Forelimb muscle (tissue), 1 donor: ENCODE measurements around the gene ZNF618. TPM values are rescaled to one million over a fixed set of nuclear protein-coding genes. Genes with fewer than 3 reads are reported as not detected.

Experiments used
- DNase-seq: peaks from one replicate; pipeline ENCODE4 v3.0.0-alpha.2; 2013; ENCODE audit warnings: low read depth
- polyA plus RNA-seq: library from polyadenylated mRNA; unstranded; fragments of 120-200 nt; gene quantifications from one replicate; pipeline ENCODE4 v1.2.1, GENCODE V29; 2013; ENCODE audit not compliant: insufficient read length

Gene ZNF618, protein sequence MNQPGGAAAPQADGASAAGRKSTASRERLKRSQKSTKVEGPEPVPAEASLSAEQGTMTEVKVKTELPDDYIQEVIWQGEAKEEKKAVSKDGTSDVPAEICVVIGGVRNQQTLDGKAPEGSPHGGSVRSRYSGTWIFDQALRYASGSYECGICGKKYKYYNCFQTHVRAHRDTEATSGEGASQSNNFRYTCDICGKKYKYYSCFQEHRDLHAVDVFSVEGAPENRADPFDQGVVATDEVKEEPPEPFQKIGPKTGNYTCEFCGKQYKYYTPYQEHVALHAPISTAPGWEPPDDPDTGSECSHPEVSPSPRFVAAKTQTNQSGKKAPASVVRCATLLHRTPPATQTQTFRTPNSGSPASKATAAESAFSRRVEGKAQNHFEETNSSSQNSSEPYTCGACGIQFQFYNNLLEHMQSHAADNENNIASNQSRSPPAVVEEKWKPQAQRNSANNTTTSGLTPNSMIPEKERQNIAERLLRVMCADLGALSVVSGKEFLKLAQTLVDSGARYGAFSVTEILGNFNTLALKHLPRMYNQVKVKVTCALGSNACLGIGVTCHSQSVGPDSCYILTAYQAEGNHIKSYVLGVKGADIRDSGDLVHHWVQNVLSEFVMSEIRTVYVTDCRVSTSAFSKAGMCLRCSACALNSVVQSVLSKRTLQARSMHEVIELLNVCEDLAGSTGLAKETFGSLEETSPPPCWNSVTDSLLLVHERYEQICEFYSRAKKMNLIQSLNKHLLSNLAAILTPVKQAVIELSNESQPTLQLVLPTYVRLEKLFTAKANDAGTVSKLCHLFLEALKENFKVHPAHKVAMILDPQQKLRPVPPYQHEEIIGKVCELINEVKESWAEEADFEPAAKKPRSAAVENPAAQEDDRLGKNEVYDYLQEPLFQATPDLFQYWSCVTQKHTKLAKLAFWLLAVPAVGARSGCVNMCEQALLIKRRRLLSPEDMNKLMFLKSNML
- 13.2 TPM for polyA plus RNA-seq

DNA sequence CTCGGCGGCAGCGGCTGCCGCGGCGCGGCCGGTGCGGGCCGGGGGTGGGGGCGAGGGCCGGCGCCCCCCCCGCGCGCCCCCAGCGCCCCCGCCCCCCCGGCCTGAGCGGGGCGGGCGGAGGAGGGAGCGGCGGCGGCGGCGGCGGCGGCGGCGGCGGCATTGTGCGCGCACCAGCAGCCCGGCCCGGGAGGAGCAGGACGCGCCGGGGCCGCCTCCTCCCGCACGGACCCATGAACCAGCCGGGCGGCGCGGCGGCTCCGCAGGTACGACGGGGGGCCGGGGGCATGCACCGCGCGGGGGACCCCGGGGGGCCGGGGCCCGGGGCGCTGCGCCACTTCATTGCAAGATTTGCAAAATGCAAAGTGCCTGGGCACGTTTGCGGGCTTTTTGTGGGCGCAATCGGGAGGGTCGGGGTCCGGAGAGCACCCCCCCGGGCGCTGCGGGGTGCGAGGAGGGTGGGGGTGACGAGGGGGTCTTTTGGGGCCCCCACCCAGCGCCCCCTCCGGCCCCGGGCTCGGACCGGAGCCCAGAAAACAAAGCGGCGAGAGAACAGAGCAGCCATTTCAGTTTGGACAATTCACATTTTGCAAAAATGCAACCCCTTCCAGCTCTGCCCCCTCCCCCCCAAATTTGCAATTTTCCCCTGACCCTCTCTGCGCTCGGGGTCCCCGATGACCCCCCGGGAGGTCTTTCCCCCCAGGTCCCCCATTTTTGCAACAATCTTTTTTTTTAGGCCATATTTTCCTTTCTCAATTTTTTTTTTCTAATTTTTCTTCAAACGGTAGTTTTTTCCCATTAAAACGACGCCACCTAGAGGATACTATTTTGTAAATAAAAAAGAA, at the start of gene ZNF618:
ZNF618 (plus strand) TSS at position 159 of the 842 bp plus-strand sequence; CDS start at position 231, 72 bp downstream.
- no peak for DNase-seq

DNA sequence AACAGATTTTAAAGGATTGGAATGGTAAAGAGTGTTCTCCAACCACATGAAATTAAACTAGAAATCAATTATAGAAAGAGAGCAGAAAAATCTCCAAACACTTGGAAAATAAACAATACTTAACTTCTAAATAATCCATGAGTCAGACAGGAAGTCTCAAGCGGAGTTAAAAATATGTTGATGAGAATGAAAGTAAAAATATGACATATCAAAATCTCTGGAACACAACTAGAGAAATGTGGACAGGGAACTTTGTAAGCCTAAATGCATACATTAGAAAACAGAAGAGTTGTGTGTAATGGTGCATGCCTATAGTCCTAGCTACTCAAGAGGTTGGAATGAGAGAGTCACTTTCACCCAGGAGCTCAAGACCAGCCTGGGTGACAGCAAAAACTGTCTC, 47.9 kb upstream of the ZNF618 start:
- DNase-seq, result no peak

DNA sequence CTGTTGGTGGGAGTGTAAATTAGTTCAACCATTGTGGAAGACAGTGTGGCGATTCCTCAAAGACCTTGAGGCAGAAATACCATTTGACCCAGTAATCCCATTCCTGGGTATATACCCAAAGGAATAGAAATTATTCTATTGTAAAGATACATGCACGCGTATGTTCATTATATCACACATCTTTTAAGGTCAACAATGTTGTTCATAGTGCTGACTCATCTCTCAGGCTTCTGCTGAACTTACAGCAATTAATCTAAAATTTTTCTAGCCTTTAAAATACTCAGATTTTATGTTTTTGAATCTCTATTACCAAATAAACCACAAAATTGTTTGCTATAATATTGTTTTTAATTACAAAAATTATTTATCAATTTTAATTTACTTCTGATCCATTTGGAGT, 38.8 kb upstream of the ZNF618 start:
- DNase-seq, result no peak

DNA sequence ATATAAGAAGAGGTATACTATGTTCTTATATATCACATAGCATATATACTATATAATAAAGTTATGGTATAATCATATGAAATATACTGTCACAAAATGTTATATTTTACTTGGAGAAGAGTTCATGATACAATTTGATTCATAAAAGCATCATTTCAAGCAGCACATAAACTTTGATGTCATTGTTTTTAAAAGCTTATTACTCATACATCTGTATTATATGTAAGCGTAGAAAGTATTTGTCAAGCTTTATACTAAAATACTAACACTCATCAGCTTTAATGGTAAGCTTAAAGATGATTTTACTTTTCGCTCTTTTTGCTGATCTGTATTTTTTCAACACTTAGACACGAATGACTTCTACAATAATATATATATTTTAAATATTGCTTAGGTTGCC, 34.0 kb upstream of the ZNF618 start:
- no peak for DNase-seq

DNA sequence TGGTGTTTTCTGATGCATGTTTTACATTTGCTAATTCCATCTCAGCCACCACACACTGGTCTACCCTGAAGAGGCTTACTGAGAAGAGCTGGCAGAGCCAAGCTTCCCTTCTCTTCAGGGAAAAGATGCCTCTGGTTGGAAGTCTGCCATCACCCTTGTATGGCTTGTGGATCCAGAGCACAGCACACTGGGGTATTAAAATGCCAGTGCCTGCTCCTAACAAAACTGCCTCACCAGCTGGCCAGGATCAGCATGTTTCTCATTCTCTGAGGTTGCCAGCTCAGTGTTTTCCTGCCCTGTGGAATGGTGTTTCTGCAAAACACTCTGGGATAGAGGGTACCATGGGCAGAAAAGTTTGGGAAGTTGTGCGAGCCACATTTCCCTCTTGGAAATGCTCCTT, 31.6 kb upstream of the ZNF618 start:
- DNase-seq, result no peak

DNA sequence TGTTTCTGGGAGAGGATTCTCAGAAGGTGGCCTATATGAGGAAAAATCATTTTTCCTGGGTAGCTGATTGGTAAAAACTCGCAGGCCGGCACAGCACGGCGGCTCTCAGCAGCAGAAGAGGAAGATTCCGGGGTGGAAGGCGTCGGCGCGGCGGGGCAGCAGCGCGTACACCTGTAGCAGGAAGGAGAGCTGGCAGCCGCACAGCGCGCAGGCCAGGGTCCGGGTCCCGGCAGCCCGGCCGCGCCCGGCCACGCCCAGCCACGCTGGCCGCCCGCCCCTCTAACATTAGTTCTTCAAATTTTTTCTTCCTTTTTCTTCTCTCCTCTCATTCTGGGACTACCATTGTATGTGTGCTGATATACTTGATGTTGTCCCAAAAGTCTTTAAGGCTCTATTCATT, 24.8 kb upstream of the ZNF618 start:
- no peak for DNase-seq

DNA sequence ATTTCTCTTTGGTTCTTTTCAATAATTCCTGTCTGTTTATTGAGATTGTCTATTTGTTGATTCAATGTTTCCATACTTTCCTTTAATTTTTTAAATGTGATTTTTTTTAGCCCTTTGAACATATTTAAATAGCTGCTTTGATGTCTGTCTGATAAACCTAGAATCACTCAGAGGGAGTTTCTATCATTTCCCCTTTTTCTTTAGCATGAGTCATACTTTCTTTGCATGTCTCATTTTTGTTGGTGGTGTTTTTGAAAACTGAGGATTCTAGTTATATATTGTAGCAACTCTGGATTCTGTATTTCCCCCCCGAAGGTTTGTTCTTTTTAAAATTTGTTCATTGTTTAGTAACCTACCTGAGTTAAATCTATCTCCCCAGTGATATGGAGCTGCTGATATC, 24.2 kb upstream of the ZNF618 start:
- DNase-seq, result no peak

DNA sequence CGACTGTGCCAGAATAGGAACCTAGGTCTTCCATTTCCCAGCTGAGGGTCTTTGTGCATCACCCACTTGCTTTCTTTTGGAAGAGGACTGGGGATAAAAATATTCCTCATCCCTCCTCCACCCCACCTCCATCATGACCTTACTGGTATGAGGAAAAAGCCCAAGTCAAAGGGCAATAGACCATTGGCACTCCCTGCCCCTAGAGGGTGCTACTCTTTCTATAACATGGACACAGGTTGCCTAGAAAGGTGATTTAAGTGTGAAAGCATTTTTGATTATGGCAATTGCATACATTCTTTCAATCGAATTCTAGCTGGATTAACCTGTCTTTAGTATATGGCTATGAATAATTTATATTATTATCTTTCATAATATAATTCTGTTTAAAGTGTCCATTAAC, 22.8 kb upstream of the ZNF618 start:
- no peak for DNase-seq

DNA sequence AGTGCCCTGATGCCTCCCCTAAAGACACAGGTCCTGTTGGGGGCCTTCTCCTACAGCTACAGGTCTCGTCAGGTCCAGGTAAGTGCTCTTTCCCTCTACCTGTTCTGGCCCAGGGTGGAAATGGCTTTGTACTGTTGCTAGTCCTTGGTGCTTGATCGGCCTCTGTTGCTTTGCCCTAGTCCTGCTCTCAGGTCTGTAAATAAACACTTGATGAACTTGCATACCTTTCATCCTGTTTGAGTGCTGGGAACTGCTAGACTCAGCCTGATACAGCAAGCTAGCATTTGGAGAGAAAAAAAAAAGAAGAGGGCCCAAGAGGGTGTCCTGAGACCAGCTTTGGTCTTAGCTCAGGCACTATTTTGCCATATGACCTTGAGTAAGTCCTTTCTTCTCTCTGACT, 21.8 kb upstream of the ZNF618 start:
- DNase-seq, result no peak

DNA sequence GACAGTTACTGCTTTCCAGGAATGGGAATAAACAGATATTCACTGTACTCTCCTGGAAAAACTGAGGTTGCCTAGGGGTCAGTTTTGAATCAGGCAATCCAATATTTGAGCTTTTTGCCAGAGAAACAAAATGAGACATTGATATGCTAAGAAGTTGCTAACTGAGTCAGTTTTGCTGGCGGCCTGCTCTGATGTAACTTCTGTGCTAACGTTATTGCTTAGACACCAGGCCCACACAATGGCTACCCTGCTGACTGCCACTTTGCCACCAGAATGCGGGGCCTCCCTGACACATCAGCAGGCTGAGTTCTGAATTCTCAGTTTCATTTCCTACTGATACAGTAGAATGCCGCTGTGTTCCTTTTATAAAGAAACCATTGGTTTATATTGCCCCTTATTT, 18.2 kb upstream of the ZNF618 start:
- no peak for DNase-seq

DNA sequence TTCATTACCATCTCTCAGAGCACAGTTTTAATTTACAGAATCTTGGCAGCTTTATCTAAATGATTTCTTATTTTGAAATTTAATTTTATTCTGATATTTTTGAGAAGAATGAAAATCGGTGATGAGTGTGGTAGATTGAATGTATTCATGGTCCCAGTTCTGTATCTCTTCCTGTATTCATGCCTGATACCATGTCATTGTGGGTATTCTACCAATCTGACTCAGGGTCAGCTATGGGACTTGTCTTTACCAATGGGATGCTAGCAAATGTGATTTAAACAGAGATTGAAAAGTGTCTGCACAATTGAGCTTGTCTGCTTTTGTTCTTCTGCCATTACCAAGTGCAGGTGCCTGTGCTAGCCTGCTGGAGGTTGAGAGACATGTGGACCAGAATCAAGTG, 17.8 kb upstream of the ZNF618 start:
- no peak for DNase-seq

DNA sequence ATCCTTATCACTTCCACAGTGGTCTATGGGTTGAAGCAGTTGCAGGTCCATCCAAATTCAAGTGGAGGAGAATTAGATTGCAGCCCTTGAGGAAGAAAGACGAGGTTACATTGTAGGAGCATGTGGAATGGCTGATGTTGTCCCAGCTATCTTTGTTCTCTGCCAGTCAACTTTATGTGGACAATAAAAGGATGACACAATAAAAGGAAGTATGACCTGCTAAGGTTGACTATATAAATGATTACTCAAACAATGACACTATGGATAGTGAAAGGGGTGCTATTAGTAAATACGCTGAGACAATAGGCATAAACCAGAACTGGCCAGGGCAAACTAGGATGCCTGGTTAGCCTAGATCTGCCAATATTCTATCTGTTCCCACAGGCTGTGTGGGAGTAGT, 12.8 kb upstream of the ZNF618 start:
- no peak for DNase-seq

DNA sequence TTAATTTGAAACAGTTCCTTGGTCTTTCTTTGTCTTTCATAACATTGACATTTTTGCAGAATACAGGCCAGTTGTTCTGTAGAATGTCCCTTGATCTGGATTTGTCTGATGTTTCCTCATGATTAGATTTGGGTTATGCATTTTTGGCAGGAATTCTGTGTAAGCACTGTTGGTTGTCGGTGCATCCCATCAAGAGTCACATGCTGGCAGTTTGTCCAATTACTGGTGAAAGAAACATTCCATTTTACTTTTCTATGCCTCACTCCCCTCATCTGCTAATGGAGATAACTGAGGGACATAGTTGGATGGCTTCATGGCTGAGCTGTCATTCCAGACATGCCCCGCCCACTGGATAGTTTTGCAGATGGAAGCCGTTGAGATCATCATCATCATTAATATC, 7.6 kb upstream of the ZNF618 start:
- no peak for DNase-seq

DNA sequence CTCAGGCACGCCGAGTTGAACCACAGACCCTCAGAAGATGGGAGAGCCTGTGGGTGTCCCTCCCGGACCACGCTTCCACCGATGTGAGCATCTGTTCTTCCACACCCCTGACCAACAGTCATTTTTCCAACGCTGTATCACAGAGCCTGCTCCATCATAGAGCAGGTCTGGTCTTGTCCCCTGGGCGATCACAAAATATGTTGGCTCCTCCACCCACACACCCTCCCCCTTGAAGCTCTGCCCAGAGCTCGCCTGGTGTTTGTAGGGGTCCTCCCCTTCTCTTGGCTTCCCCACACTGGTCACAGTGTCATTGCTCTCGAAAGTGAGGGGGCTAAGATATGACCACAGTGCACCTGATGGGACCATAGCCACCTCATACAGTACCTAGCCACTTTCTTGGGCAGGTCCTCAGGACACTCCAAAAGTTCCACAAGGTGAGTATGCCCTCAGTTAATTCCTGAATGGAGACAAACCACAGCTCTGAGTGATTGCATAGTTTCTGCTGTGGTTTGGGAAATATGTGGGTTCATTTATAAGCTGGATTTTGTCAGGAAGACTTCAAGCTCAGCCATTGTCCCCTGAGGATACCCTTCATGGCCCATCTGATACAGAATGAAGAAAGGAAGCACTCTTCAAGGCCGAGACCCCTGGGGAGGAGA, 3.5 kb upstream of the ZNF618 start:
- no peak for DNase-seq

DNA sequence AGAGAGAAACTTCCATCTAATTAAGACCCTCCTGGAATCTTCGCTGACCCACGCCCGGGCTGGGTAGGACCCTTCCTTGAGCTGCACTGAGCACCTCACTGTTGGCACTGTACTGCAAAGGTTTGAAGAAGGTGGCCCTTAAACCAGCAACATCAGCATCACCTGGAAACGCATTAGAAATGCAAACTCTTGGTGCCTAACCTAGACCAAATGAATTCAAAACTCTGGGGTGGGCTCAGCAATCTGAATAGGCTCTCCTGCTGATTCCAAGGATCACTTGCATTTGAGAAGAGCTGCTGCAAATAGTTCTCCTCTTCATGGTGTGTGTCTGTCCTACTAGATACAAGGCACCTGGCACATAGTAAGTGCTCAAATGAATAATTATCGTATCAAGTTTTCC, 2.7 kb upstream of the ZNF618 start:
- DNase-seq, result no peak

DNA sequence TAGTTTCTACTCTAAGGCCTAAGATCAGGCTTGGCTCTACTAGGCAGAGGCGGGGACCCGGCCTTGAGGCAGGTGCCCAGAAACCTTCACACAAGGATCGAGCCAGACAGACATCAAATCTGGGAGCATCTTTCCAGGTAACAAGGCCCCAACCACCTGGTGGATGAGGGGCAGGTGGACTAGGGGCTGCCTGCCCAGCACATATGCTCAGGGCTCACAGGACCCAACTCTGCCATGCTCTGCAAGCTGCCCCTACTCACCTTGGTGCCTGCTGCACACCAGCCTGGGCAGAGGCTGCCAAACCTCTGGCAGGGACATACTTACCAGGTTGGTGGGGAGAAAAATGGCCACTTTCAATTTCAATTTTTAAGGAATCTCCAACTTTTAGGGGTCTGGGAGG, 2.2 kb upstream of the ZNF618 start:
- DNase-seq, result no peak

DNA sequence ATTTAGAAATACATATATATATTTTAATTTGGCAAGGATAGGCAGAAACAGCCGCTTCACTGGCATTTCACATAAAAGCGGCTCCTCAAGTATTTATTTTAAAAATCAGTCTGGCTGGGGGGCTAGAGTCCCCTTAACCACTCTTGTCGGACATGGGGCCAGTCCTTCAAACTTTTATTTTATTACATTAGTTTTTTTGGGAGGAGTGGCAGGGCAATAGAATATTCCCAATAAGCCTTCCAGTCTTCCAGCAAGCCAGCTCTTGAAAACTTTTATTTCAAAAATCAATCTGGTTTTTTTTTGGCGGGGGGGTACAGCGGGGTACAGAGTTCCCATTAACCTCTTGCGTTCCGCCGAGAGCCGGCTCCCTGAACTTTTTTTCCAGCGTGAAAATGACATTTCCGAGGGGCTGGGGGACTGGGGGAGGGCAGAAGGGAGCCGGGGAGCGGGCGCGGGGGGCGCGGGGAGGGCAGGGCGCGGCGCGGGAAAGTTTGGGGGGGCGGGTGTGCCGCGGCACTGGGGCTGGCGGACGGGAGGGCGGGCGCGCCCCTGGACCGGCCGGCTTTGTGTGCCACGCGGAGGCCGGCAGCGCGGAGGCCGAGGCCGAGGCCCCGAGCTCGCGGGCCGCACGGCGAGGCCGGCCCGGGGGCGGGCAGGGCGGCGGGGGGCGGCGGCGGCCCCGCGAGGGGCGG, 504 bp upstream of the ZNF618 start:
- no peak for DNase-seq

DNA sequence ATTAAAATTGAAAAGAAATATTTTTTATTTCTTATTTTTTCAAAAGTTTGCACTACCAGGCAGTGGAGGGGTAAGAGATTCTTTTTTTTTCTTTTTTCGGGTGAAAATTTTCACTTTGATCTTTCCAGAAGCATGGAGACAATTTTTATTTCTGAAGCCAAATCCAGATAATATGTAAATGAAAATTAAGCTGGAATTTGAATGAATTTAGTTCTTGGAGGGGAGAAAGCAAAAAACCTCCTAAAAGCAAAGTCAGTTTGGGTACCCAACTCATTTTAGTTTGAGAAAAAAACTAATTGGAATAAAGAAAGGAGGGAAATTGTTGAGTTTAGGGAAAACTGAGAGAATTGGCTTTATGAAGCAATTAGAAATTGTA, 872 bp downstream of the ZNF618 start:
- DNase-seq, result no peak

DNA sequence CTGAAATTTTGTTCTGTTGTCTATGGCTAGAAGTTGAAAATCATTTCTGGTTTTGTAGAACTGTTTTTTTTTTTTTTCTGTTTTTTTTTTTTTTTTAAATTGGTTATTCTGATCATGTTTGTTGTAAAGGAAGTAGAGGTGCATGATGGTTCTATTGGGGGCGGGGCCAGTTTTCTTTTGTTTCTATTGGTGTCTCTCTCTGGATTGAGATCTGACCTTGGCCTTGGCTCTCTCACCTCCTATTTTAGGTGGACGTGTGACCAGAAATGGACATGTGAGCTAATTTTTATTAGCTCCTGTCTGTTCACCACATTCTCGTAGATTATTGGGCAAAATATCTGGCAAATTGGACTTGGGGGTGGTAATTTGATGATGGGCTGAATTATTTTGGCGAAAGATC, 3.2 kb downstream of the ZNF618 start:
- no peak for DNase-seq

DNA sequence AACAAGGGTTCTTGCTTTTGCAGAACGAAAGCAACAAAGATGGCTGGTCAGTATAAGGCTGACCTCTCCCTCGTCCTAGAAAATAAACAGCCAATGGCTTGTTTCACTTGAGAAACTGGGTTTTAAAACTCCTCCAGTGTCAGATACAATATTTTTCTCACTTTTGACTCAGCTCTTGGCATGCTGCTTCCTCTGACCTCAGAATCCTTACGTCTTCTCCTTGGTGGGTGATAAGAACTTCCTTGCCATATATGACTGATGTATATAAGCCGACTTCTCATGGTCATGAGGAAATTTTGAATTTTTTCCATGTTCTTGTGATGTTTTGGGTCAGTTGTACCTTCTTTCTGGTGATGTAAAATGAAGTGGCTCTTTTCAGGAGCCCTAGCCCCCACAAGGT, 3.8 kb downstream of the ZNF618 start:
- DNase-seq, result no peak

DNA sequence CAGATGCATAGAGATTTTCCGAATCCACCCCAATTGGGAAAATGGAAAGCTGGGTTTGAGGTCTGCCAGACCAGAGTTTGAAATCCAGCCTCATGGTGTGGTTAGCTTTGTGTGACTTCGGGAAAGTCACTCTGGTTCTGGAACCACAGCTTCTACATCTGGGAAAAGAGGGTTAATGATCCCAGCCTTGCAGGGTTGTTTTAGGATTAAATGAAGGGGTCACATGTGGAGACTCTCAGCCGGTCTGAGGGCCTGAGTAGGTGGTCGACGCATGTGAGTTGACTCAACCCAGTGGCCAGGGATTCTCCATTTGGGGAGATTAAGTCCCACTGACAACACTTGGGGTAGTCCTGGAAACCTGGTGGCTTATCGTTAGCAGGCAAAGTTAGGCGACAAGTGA, 6.1 kb downstream of the ZNF618 start:
- DNase-seq, result no peak
